ENCODE measurements around the gene SEC31A.

Gene SEC31A

DNA sequence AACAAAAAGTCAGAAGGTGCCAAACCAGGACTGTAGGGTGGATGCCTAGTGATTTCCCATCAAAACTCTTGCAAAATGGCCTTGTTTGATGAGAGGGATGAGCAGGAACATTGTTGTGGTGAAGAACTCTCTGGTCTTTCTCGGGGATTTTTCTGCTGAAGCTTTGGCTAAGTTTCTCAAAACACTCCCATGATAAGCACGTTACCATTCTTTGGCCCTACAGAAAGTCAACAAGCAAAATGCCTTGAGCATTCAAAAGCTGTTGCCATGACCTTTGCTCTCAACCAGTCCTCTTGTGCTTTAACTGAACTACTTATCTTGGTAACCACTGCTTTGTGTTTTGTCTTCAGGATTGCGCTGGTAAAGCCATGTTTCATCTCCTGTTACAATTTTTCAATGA, 3.0 kb upstream of the SEC31A start:
- no peak overlapping the region for H3K4me3 ChIP-seq (ENCODE audit: low read depth, low read length)
- TF ChIP-seq, protein P1, sequence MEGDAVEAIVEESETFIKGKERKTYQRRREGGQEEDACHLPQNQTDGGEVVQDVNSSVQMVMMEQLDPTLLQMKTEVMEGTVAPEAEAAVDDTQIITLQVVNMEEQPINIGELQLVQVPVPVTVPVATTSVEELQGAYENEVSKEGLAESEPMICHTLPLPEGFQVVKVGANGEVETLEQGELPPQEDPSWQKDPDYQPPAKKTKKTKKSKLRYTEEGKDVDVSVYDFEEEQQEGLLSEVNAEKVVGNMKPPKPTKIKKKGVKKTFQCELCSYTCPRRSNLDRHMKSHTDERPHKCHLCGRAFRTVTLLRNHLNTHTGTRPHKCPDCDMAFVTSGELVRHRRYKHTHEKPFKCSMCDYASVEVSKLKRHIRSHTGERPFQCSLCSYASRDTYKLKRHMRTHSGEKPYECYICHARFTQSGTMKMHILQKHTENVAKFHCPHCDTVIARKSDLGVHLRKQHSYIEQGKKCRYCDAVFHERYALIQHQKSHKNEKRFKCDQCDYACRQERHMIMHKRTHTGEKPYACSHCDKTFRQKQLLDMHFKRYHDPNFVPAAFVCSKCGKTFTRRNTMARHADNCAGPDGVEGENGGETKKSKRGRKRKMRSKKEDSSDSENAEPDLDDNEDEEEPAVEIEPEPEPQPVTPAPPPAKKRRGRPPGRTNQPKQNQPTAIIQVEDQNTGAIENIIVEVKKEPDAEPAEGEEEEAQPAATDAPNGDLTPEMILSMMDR (IDR thresholded peaks at IDR 0.05; ENCODE audit: borderline replicate concordance, insufficient read depth, low read depth, low read length) = no peak

DNA sequence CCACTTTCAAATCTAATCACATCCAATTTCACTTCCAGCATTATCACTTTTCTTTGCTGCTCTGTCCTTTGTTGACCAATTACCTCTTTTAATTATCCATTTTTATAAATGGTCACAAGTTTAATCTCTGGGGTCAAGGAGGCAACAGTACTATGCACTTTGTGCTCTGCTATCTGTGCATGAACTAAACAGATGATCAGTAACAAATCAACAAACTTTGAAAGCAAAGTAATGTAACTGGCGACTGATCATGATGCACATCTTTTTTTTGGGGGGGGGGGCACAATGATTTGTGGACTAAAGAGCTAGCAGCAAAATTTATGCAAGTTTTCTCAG, 1.5 kb upstream of the SEC31A start:
- no peak overlapping the region for H3K4me3 ChIP-seq (ENCODE audit: low read depth, low read length)

DNA sequence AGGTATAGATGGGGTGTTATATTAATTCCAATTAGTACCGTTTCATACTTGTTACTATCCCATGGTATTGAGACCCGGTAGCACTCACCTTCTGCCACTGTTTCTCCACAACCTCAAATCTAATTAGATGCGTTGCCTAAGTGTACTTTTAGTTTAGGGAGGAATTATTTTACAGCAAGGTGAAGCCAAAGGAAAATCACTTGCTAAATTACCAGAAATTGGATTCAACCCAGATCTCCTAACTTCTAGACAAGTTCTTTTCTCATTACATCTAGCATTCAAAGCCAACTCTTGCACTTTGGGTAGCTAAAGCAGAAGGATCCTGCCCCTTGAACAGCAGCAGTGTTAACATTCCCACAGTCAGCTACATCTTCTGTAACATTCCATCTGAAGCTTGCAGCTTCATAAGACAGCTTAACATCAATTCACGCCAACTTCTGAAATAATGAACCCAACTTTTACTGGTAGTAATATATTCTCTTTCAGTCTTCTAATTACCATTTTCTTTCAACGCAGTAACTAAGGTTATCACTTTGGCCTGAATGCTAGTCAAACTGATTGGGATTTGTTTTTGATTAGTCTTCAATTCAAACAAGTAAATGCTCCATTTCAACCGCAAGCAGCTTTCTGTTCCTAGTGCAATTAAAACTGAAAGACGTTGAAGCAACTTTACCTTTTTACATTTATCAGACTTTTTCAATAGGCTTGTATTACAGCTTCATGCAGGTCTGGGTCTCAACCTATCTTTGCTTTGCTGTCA, 934 bp upstream of the SEC31A start:
- peak overlapping the region; percentile 90 for H3K4me3 ChIP-seq (ENCODE audit: low read depth, low read length)
- TF ChIP-seq, protein P1 (IDR thresholded peaks at IDR 0.05; ENCODE audit: borderline replicate concordance, insufficient read depth, low read depth, low read length) = no peak

More for the DNA sequence above, 1.5 kb upstream of the SEC31A start:
- TF ChIP-seq, protein P1 (IDR thresholded peaks at IDR 0.05; ENCODE audit: borderline replicate concordance, insufficient read depth, low read depth, low read length) = no peak

DNA sequence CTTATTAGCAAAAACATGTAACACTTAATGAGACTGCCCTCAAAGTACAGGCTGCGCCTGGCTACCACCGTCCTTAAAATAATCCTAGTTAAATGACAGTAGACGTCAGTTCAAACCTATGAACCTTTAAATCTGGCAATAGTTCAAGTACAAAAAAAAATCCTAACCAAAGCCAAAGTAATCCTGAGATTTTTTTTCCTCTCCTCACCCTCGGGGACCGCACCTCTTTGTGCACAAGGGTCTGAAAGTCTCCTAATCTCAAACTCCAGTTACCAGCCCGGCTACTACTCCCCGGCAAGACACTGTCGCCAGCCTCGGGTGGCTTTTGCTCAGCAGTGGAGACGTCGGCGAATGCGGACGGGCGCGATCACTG, 439 bp downstream of the SEC31A start:
- TF ChIP-seq, protein P1 (IDR thresholded peaks at IDR 0.05; ENCODE audit: borderline replicate concordance, insufficient read depth, low read depth, low read length) = no peak
- peak overlapping the region; percentile 90 for H3K4me3 ChIP-seq (ENCODE audit: low read depth, low read length)

DNA sequence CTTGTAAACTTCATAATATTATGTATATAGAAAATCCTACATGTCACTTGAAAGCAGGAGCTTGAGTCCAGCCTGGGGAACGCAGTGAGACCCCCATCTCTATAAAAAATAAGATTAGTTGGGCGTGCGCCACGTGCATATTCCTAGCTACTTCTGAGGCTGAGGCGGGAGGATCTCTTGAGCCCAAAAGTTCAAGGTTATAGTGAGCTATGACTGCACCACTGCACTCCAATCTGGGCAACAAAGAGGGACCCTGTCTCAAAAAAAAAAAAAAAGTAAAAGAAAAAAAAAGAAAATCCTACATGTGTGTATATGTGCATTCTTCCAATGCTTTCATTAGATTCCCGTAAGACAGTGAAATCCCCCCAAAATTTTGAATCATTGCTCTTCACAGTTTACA, 1.7 kb downstream of the SEC31A start:
- no peak overlapping the region for H3K4me3 ChIP-seq (ENCODE audit: low read depth, low read length)
- TF ChIP-seq, protein P1 (IDR thresholded peaks at IDR 0.05; ENCODE audit: borderline replicate concordance, insufficient read depth, low read depth, low read length) = no peak

DNA sequence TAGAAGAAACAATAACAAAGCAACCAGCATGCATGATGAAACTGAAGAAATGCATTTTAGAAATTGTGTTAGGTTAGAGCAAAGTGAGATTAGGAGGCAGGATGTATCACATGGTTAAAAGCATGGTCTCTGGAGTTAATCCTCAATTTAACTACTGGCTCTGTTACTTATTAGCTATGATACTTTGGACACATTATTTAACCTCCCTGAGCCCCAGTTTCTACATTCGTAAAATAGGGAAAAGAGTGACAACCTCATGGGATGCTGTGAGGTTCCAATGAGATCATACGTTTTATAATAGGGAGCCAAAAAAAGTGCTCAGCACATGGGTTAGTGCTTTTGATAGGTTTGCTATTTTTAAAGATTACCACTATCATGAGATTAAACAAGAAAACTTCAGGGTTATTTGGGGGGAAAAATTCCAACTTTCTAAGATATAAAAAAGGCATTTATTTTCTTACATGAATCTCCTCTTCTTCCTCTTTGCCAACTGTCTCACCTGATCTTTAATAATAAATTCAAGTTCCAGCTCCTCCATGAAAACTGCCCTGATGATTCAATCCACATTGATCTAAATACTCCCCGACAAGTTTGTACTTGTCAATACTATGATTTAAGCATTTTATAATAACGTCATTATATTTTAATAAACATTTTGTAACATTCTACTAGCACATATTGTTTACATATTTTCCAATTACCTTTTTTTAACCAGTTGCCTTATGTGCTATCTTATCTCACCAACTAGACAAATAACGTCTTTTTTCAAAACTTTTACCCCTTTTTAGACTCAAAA, 4.6 kb downstream of the SEC31A start:
- H3K4me3 ChIP-seq (ENCODE audit: low read depth, low read length) = no peak overlapping the region
- TF ChIP-seq, protein P1 (IDR thresholded peaks at IDR 0.05; ENCODE audit: borderline replicate concordance, insufficient read depth, low read depth, low read length) = no peak

DNA sequence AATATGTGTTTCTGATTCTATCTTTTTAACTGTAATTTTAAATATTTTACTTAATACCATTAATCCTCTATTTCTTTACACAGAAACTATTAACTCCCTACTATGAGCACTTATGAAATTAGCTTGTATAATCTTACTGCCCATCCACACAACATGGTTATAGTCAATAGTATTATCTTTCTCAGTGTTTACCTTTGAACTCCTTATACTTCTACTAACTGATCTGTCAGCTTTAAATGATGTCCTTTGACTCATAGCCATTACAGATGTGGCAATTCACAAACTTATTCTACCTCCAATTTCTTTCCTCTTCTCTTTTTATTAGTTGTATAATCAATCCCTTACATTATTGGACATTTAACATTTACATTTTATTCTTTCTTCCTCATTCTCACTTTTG, 5.5 kb downstream of the SEC31A start:
- TF ChIP-seq, protein P1 (IDR thresholded peaks at IDR 0.05; ENCODE audit: borderline replicate concordance, insufficient read depth, low read depth, low read length) = no peak
- no peak overlapping the region for H3K4me3 ChIP-seq (ENCODE audit: low read depth, low read length)

Data from GM12875 (cell line).